NCI-H748 (cell line): ENCODE results near the gene ITPR1.

ENCODE experiments used
- DNase-seq: peaks from one replicate; lab custom pipeline; 2025; ENCODE audit not compliant: unreplicated experiment; lab: John Stamatoyannopoulos, UW

Gene ITPR1

DNA sequence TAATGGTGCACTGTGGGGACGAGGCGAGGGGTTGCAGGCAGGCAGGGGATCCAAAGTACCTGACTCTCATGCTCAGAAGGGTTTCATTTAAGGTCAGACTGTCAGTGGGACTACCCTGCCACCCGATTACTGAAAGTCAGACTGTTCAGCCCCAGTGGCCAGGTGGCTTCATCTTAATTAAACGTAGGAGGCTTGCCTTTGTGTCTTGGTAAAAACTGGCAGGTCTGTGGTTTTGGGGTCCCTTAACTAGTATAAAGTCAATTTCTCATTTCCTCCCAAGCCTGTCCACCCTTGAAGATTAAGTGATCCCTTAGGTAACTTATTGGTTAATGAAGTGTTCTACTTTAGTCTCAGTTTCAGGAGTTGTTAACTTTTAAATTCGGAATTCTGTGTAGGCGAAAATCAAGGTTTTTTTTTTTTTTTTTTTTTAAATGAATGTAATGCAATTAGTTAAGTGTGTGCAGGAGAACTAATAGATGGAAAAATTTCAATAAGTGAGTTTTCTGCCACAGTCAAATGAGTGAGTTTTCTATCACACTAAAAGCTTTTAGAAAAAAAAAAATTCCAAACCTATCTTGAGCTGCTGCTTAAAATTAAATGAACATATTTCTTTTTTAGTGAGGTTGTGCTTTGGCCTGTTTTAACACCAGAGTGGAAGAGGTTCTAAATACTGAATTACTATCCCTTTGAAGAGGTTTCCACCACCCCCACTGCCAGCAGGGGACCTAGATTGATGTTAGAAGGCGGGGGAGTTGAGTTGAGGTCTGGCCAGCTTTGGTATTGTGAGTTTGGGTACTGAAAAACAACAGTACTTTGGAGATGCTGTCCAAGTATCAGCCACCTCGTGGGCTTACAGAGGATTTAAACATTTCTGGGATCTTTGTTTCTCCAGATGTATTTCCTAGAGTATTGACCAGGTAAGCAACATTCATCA, 15.2 kb downstream of the ITPR1 start:
- no peak for DNase-seq

DNA sequence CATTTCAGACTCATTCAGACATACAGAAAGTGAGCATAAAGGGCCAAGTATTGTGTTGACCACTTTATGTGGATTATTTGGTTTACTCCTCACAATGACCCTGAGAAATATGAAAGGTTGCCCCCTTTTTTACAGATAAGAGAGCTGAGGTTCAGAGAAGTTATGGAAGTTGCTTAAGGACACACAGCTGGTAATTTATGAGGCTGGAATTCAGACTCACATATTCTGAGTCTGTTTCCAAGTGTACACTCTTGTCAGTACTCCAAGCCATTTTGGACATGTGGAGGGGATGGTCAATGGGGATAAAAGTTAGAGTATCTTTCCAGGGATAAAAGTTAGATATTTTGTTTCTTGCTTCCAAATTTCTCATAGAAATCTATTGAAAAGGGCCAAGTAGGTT, 15.9 kb downstream of the ITPR1 start:
- DNase-seq, result no peak

DNA sequence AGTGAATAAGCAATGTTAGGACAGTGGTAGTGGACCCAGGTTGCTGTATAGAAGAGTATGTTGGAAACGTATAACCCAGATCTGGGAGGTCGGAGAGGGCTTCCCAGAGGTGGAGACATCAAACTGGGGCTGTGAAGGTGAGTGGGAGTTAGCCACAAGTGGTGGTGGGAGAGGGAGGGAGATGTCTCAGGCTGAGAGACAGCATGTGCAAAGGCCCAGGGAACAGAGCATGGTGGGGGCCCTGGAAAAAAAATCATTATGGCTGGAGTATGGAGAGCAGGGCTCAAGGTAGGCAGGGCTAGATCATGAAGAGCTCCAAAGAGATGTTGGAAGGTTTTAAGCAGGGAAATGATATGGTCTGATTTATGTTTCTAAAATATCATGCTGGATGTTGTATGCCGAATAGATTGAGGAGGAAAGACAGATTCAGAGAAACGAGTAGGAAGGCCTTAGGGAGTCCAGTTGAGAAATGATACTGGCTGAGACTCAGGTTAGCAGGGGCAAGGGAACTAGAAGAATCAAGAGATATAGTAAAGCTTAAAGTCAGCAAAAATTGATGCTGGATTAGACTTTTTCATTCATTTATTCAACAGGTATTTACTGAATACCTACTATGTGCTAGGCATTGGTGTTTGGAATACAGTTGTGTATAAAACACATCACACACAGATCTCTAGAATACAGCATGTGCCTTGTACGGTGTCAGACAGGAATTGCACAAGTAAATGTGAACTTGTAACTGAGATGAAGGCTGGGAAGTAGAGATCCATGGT, 17.0 kb downstream of the ITPR1 start:
- DNase-seq, result no peak

DNA sequence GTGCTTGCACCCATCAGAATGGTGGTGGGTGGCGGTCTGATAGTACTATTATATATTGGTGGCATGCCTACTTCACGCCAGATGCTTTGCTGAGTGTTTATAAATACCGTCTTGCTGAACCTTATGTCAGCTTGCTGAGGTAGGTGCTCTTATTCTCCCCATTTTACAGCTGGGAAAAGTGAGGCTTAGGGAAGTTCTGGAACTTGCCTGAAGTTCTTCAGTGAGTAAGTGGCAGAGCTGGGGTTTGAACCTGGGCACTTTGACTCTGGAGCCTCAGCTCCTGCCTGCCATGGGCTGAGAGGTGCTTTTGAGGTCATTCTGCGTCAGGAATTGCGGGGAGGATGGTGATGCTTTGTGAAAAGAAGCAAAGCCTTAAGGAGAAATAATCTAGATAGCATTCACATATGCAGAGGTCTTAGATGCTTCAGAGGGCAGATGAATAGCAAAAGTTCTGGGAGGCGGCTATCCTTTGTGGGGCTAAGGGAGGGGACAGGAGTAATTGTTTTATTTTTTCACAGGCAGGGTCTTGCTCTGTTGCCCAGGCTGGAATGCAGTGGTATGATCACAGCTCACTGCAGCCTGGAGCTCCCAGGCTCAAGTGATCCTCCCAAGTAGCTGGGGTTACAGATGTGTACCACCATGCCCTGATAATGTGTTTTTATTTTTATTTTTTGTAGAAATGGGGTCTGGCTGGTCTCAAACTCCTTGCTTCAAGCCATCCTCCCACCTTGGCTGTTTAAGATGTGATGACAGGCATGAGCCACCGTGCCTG, 18.5 kb downstream of the ITPR1 start:
- no peak for DNase-seq

DNA sequence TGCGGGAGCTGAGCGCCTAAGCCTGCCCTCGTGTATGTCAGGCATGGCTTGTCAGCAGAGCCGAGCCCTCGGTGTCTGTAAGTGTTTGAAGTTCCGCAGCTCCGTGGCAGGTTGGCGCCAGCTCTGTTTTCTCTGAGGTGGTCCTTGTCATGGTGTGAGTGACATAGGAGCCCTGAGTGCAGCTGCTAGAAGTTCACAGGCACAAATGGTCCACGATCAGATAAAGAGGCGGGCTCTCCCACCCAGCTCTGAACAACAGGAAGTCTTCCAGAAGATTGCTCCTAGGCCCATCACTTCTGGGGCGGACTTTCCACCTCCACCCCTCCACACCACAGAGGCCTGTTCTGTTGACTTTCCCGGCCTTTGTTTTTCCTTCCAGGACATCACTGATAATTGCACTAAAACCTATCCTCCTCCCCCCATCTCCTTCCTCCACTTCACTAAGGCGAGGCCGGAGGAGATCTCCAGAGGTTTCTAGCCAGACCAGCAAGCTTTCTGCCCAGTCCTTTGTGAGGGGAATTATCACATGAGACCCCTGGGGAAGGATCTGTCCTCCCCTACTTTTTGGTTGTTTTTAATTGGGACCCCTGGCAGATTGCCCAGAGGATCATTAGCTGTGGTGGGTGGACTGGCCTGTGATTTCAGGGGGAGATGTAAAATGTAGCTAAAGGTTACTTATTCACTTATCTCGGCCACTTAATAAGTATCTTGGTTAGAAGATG, 19.9 kb downstream of the ITPR1 start:
- no peak for DNase-seq

DNA sequence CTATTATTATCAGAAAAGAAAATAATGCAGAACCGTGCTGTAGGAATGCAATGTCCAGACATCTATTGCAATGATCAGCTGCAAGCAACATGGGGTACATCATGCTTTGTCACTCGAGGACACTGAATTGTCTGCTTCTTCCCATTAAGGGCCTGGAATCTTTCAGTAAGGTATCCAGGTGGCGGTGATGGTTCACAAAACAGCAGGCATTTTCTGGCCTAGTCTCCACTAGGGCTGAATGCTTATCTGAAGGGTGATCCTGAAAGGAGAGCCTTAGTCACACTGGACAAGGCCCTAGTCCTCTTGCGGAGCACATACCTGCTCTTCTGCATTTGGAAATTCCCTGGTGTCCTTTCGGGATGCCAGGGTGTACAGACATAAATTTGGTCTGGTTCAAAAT, 21.2 kb downstream of the ITPR1 start:
- DNase-seq, result no peak

DNA sequence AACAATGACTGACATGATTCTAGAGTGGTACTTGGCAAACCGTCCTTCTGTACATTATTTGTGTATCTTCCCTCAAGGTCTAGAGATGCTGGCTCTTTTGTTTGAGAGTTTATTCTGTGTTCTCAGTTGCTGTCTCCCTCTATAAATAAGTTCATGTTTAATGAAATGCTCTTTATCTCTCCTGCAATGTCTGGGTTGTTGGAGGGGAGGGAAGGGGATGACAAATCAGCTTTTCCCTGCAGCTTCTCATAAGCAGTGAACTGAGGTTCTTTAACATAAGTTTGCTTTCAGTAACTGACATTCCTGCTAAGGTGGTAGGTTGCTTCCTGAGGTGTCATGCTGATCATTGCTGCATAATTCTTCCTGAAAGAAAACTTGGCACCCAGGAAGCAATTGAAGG, 21.8 kb downstream of the ITPR1 start:
- DNase-seq, result no peak

DNA sequence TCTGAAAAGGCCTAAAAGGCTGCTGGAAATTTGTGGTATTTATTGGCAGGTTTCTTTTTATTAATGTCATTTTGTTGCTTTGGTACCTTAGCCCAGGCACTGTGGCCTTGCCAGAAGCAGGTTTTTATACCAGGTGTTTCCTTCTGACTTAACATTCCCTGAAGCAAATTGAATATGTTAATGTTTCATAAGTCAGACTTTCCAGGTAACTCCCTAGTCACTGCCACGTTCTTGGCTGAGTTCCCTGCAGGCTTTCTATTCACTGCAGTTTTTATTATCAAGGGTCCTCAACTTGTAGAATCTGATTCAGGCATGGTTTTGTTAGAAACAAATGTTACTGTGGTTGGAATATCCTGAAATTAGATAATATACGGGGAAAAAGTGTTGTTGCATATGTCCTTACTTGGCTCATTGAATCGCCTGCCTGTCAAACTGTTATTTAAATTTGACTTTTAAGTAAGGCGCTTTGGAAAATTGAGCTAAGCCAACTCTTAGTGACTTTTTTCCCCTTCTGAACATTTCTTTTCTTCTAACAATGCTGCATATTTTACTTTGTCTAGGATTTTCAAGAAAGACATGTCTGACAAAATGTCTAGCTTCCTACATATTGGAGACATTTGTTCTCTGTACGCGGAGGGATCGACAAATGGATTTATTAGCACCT, 22.9 kb downstream of the ITPR1 start:
- no peak for DNase-seq

DNA sequence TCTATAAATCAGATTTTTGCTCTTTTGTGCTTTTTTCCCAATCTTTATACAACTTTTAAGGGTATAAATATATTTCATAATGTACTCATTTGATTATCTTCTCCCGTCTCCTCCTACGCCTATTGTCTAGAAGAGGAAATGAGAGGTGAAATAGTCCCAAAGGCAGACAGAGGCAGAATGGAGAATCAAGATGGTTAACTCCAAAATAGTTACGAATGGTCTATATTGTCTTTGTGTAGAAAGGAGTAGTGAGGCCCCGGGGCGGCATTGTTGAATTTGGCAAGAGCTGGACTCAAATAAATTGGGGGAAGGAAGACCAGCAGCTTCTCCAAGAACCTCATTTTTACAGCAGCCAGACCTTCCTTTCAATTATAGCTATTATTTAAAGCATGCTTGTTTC, 23.9 kb downstream of the ITPR1 start:
- DNase-seq, result no peak

DNA sequence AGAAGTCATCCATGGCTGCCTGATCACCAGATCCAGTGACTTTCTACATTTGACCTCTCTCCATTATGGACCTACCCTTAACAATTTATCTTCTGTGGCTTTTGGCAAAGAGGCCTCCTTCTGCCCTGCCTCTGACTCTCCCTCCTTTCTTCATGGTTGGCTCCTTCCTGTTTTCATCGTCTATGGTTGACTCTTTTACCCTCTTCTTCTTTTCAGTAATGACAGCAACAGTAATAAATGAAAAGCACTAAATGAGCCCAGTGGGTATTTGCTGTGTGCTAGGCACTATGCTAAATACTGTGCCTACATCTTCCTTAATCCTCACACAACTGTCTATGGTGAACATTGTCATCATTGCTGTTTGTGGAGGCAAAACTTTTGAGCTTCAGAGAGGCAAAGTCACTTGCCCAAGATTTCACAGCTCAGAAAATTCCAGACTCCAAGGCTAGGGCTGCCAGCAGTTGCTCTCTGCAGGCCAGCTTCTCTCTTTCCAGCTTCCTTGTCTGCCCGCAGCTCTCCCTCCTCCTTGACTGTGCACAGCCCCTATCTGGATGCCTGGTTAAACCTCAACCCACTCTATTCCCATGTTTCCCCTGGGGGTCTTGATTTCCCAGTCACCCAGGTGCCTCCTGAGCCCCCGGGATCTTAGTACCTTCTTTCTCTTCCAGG, 24.6 kb downstream of the ITPR1 start:
- DNase-seq, result no peak

DNA sequence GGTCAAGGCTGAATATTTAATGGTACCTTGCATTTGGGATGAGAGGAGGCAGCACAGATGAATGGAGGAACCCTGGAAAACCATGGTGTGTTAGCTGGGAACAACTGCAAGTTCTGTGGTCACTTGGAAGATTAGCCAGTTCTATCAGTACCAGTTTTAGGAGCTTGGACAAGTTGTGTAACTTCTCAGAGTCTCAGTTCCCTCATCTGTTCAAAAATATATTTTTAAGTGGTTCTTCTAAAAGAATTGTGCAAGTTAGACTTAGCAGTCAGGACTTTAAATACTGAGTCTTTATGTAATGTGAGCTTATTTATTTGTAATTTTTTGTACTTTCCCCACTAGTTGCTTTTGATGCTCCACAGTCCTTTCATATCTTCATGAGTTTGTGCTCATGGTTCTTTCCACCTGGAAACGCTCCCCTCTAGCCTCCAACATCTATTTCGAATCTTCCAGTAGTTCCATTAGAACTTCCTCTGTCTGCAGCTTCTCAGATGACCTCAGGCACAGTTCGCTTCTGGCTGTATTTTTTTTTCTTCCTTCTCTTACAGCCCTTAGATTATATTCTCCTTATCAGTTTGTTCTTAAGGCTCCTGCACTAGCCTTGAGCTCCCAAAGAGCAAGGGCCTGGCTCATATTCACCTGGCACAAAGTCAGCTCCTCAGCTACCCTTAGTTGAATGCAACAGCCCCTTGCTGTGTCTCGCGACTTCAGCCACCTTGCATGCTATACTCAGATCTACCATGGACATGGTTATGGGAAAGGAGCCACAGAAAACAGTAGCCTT, 27.1 kb downstream of the ITPR1 start:
- no peak for DNase-seq

DNA sequence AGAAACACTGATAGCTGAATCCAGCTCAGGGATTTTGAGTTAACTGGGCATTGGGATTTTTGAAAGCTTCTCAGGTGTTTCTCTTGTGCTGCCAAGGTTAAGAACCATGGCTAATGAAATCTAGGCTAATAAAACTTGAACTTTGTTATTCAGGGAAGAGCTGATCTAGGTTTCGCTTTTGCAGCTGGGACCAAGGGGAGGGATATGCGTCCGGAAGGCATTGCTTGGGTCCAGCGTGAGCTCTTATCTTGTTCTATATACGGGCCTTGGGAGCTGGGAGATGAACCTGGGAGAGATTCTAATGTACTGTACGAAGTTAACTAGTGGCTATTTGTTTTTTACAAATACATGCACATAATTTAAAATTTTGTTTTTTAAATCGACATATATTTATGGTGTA, 29.8 kb downstream of the ITPR1 start:
- no peak for DNase-seq

DNA sequence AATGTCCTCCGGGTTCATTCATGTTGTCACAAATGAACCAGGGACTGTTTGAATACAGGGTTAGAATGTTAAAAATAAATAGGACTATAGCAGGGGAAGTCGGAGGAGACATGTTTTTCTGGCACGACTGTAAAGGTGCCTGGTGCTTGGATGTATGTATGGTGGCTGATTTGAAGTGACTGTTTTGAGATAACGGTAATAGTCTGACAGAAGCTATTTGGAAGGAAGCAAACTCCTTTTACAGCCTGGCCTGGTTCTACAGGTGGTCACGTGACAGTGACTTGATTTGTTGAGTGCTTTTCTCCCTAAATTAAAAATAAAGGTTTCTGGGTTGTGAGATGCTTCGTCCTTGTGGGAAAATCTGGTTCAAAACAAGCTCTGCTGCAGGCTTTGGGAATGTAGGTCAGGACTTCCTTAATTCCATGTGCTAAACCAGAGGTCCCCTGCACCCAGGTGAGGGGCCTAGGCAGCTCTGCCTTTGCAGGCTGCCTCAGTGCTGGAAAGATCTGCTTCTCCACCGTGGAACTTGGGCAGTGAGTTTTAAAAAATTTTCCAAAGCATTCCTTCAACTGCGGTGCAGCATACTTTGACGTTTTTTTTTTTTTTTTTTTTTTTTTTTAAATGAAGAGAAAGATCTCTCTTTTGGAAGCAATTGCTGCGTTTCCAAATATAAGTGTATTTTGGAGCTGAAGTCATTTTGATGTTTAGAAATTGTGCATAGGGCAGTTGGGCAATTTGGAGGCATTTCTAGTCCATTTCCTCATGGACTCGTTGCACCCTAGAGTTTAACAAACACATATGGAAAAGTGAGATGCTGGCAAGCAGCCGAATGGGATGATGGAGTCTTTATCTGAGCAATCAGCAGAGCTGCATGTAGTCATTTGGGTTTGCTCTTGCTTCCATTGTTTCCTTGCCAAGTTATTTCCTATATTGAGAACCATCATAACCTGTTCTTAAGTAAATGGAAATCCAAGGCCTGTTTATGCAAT, 30.9 kb downstream of the ITPR1 start:
- DNase-seq, result no peak

DNA sequence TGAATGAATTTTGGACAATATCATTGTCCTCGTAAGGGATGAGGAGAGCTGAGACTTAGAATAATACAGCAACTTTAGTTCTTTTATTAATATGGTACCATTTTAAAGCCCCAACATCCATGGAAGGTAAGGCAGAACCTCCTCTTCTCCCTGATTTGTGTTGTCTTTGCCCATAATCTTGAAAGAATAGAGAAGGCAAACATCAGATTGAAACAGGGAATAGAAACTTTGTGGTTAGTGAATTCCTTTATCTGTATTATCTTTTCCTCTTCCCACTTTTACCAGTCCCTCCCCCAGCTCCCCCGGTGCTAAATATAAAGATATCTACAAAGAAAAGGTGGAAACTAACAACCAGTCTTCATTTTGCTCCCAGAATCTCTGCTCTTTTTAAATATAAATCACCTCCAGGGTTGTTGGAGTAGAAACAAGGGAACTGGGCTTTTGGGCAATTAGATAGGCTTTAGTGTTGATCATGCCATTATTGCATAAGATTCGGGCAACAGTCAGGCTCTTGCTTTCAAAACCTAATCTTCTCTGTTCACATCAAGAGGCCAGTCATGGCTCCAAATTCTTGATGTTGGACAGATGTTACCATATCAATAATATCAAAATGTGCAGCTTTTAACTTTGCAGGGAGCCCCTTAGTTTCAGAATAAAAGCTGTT, 32.5 kb downstream of the ITPR1 start:
- DNase-seq, result no peak

DNA sequence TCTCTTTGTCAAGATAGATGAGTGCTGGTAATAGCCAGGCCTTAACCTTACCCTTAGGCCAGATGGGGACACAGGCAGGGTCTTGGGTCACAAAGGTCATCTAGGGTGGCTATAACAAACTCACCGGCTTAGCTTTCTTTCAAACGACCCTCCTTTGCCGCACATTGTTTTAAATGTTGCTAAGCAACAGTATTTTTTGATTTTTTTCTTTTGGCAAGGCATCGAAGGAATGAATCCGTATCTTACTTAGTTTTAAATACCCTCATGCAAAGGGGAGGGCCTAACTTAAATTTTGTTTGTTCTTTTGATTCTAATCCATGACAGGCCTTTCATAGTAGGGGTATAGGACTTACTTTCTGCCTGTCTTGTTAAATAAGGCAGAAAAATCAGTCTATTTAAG, 35.2 kb downstream of the ITPR1 start:
- DNase-seq, result no peak

DNA sequence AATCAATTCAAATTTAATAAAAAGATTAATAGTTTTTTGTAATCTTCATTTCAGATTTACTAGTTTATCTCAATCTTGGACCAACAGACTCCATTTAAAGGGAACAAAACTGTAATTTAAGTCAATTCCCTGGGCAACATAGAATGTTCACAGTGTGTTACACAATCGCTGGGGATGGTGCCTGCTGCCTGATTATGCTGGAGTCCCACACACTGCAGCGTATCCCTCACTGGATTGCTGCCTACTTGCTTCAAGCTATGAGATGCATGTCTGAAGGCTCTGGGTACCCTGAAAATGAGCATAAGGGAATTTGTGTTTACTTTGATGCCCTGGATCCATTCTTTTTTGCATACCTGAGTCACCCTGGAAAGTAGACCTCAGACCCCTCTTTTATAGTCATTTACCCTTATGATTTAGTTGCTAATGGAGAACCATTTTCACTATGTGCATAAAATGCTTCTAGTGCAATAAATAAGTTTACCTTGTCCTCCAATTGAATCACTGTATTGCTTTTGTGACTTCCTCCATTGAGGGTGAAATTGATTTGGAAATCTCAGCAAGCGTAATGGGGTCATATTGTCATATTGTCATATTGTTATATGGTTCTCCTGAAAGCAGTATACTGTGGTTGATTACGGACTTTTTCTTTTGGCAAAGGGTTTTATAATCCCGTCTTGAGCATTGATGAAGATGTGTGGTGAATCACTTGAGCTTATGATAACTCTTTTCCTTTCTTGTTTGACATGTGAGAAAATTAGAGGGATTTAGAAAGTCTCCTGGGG, 35.9 kb downstream of the ITPR1 start:
- no peak for DNase-seq
